Liver (tissue), 9 donors: Measurements from ENCODE around the gene SLX9. TPM values are rescaled to one million over a fixed set of nuclear protein-coding genes. Genes with fewer than 3 reads are reported as not detected.

Experiments
- DNase-seq: peaks from one replicate; pipeline ENCODE4 v3.0.0-alpha.2; 2017; ENCODE audit warnings: low spot score
- H3K27ac ChIP-seq, 2 donors: one replicate each; pipeline ENCODE4 v1.7.0; 2013; ENCODE audit warnings: inconsistent platforms in 2 of 2, low read length in 2 of 2, control low read depth in 1 of 2, low read depth in 1 of 2, mild to moderate bottlenecking in 1 of 2
- H3K27me3 ChIP-seq, 4 donors: one replicate each; pipeline versions ENCODE4 v1.6.1 to v1.7.0; 2013; ENCODE audit warnings: low read length in 3 of 4, inconsistent platforms in 1 of 4, mild to moderate bottlenecking in 1 of 4, moderate library complexity in 1 of 4; ENCODE audit not compliant: control insufficient read depth in 4 of 4, insufficient read depth in 4 of 4
- H3K36me3 ChIP-seq, 4 donors: one replicate each; pipeline versions ENCODE4 v1.6.1 to v1.7.0; 2013; ENCODE audit warnings: low read length in 3 of 4, mild to moderate bottlenecking in 3 of 4, low read depth in 1 of 4, moderate library complexity in 1 of 4; ENCODE audit not compliant: control insufficient read depth in 4 of 4, insufficient read depth in 3 of 4
- H3K4me1 ChIP-seq, 4 donors: one replicate each; pipeline versions ENCODE4 v1.6.1 to v1.7.0; 2013; ENCODE audit warnings: low read length in 3 of 4, mild to moderate bottlenecking in 3 of 4, moderate library complexity in 1 of 4; ENCODE audit not compliant: control insufficient read depth in 4 of 4, insufficient read depth in 4 of 4
- H3K4me3 ChIP-seq, 3 donors: one replicate each; pipeline versions ENCODE4 v1.6.1 to v1.7.0; 2013; ENCODE audit warnings: low read length in 3 of 3, control low read depth in 1 of 3, low read depth in 1 of 3, mild to moderate bottlenecking in 1 of 3
- H3K9ac ChIP-seq, 2 donors: one replicate each; pipeline ENCODE4 v1.7.0; 2013; ENCODE audit warnings: low read length in 2 of 2, mild to moderate bottlenecking in 2 of 2, moderate library complexity in 2 of 2, control low read depth in 1 of 2, low read depth in 1 of 2
- H3K9me3 ChIP-seq, 4 donors: one replicate each; pipeline versions ENCODE4 v1.6.1 to v1.7.0; 2013; ENCODE audit warnings: low read length in 3 of 4; ENCODE audit not compliant: control insufficient read depth in 4 of 4
- CTCF ChIP-seq: fragments of 150-350 bp; IDR thresholded peaks from 2 replicates; pipeline ENCODE4 v1.5.1; 2017; ENCODE audit warnings: improper control_type of control experiment, low read depth, low read length; ENCODE audit not compliant: missing input control
- FOXA2 ChIP-seq: IDR thresholded peaks from 2 replicates; pipeline ENCODE4 v1.6.1; 2016; ENCODE audit warnings: antibody characterized with exemption
- GABPA ChIP-seq, 2 donors: IDR thresholded peaks in 1 of 2; conservative IDR thresholded peaks in 1 of 2; 2 replicates each; pipeline ENCODE4 v1.6.1; 2016; ENCODE audit warnings: antibody characterized with exemption in 2 of 2, mild to moderate bottlenecking in 1 of 2, moderate library complexity in 1 of 2
- HNF4A ChIP-seq, 2 donors: conservative IDR thresholded peaks; 2 replicates each; pipeline ENCODE4 v1.6.1; 2016; ENCODE audit warnings: antibody characterized with exemption in 2 of 2, mild to moderate bottlenecking in 2 of 2
- HNF4G ChIP-seq: IDR thresholded peaks from 2 replicates; pipeline ENCODE4 v1.6.1; 2016; ENCODE audit warnings: antibody characterized with exemption
- JUND ChIP-seq, 2 donors: IDR thresholded peaks; 2 replicates each; pipeline ENCODE4 v1.6.1; 2016; ENCODE audit warnings: antibody characterized with exemption in 2 of 2
- MAX ChIP-seq: IDR thresholded peaks from 2 replicates; pipeline ENCODE4 v1.6.1; 2016; ENCODE audit warnings: antibody characterized with exemption
- NR2F2 ChIP-seq: IDR thresholded peaks from 2 replicates; pipeline ENCODE4 v1.6.1; 2016; ENCODE audit warnings: antibody characterized with exemption
- RAD21 ChIP-seq, 2 donors: IDR thresholded peaks; 2 replicates each; pipeline ENCODE4 v1.6.1; 2016; ENCODE audit warnings: antibody characterized with exemption in 2 of 2, mild to moderate bottlenecking in 2 of 2
- REST ChIP-seq: IDR thresholded peaks from 2 replicates; pipeline ENCODE4 v1.6.1; 2016; ENCODE audit warnings: antibody characterized with exemption, mild to moderate bottlenecking
- YY1 ChIP-seq: IDR thresholded peaks from 2 replicates; pipeline ENCODE4 v1.6.1; 2016; ENCODE audit warnings: antibody characterized with exemption, mild to moderate bottlenecking
- whole genome bisulfite sequencing: extraction: QIAGEN DNeasy Blood & Tissue Kit; methylation state at CpG from one replicate; pipeline ENCODE4 v1.1.7; 2013; 5-methylcytosine and 5-hydroxymethylcytosine counted together
- polyA plus RNA-seq, 2 donors: library from polyadenylated mRNA; stranded (reverse) in 1 of 2; unstranded in 1 of 2; fragments of 200-250 nt in 1 of 2; fragments of >200 nt in 1 of 2; fragmentation: Nextera tagmentation in 1 of 2; extraction: Ambion mirVana in 1 of 2; gene quantifications; one replicate each; pipeline versions ENCODE4 v1.2.1 to v1.2.3, GENCODE V29; 2013 to 2015
- total RNA-seq, 2 donors: library from RNA; depleted of rRNA; stranded (reverse); fragments of >200 nt; gene quantifications; one replicate each; pipeline ENCODE4 v1.2.3, GENCODE V29; 2014
- donor health status: healthy.
- donor health status: healthy.
- donor health status: healthy.
- donor health status: healthy.
- donor health status: healthy.

SLX9 gene
- total and polyA plus RNA-seq, 4 donors = 7.5 to 20.3 (median 12.2) TPM

GRCh38 chr21:44902268-44903049 lies 37.4 kb upstream of the SLX9 start:
- Histone ChIP-seq H3K9ac (no peak overlapping the region), H3K9me3 (no peaks in the 10 kb centered on the region), H3K4me3 (no peak overlapping the region), H3K36me3 (peaks cover 0 to 11% (median 0%) of the 10 kb centered on the region in 4 donors), H3K4me1 (peaks cover 0 to 2% (median under 1%) of the 10 kb centered on the region in 4 donors), H3K27ac (no peak overlapping the region), H3K27me3 (no peaks in the 10 kb centered on the region)
- no peak for DNase-seq
- TF ChIP-seq MAX (no peak), GABPA (IDR thresholded peaks at IDR 0.05 in 1 of 2, conservative IDR thresholded peaks at IDR 0.05 in 1 of 2) (no peak), NR2F2 (no peak), JUND (IDR thresholded peaks at IDR 0.05) (no peak), REST (no peak), YY1 (no peak), HNF4A (conservative IDR thresholded peaks at IDR 0.05) (no peak)
- 94% methylated on average over 30 of the region's 30 CpGs for WGBS

GRCh38 chr21:44903050-44903685 lies 36.7 kb upstream of the SLX9 start:
- Histone ChIP-seq H3K4me1 (peaks cover 0 to 2% (median under 1%) of the 10 kb centered on the region in 4 donors), H3K36me3 (peaks cover 0 to 11% (median 0%) of the 10 kb centered on the region in 4 donors), H3K27ac (no peak overlapping the region), H3K4me3 (no peak overlapping the region), H3K9me3 (no peaks in the 10 kb centered on the region), H3K9ac (no peak overlapping the region), H3K27me3 (no peaks in the 10 kb centered on the region)
- WGBS = 90% methylated on average over 18 of the region's 18 CpGs
- DNase-seq = no peak
- TF ChIP-seq FOXA2 (no peak), HNF4G (no peak), RAD21 (IDR thresholded peaks at IDR 0.05) (no peak)

- Histone ChIP-seq H3K27ac (no peak overlapping the region), H3K9ac (no peak overlapping the region), H3K4me1 (peaks cover 0 to 2% (median 1%) of the 10 kb centered on the region in 4 donors), H3K27me3 (no peaks in the 10 kb centered on the region), H3K9me3 (no peaks in the 10 kb centered on the region), H3K36me3 (peaks cover 0 to 11% (median 0%) of the 10 kb centered on the region in 4 donors), H3K4me3 (no peak overlapping the region)
- no peak for DNase-seq
- WGBS = 93% methylated on average over 22 of the region's 22 CpGs
- TF ChIP-seq HNF4A (conservative IDR thresholded peaks at IDR 0.05) = no peak
- no peak for TF ChIP-seq CTCF
Measured at GRCh38 chr21:44903689-44904088, 36.1 kb upstream of the SLX9 start.
